Measurements from ENCODE around the gene HLA-DQB2. TPM values are rescaled to one million over a fixed set of nuclear protein-coding genes. Genes with fewer than 3 reads are reported as not detected.

Gene HLA-DQB2
- total RNA-seq, 6 experiments from 2014 or later: not detected

- no peak overlapping the region for H3K27ac Mint-ChIP-seq
- H3K9me3 Mint-ChIP-seq: no peaks in the 10 kb centered on the region
- no peaks in the 10 kb centered on the region for H3K36me3 Mint-ChIP-seq (ENCODE audit: low read depth)
- H3K4me3 Mint-ChIP-seq: no peak overlapping the region
- no peaks in the 10 kb centered on the region for H3K4me1 Mint-ChIP-seq (ENCODE audit: low read depth)
- no peak for TF ChIP-seq CTCF (IDR thresholded peaks at IDR 0.05)
- DNase-seq: no peak
- H3K27me3 Mint-ChIP-seq (ENCODE audit: insufficient read depth): peaks cover 22% of the 10 kb centered on the region
Observed at GRCh38 chr6:32744776-32745175, 18.6 kb downstream of the HLA-DQB2 start.

- no peaks in the 10 kb centered on the region for H3K4me1 Mint-ChIP-seq (ENCODE audit: low read depth)
- peaks cover 33% of the 10 kb centered on the region for H3K27me3 Mint-ChIP-seq (ENCODE audit: insufficient read depth)
- H3K27ac Mint-ChIP-seq: no peak overlapping the region
- no peaks in the 10 kb centered on the region for H3K36me3 Mint-ChIP-seq (ENCODE audit: low read depth)
- no peak for DNase-seq
- no peaks in the 10 kb centered on the region for H3K9me3 Mint-ChIP-seq
- H3K4me3 Mint-ChIP-seq: no peak overlapping the region
- no peak for TF ChIP-seq CTCF (IDR thresholded peaks at IDR 0.05)
Observed at GRCh38 chr6:32742374-32742773, 21.0 kb downstream of the HLA-DQB2 start.

GRCh38 chr6:32741031-32741960 lies 22.0 kb downstream of the HLA-DQB2 start, which contains the start of gene HLA-DQA2:
HLA-DQA2 (plus strand) TSS chr6:32741391; CDS start chr6:32741444, 53 bp downstream.
- no peak for TF ChIP-seq CTCF (IDR thresholded peaks at IDR 0.05)
- no peaks in the 10 kb centered on the region for H3K9me3 Mint-ChIP-seq
- H3K36me3 Mint-ChIP-seq (ENCODE audit: low read depth): no peaks in the 10 kb centered on the region
- no peak within 1 kb of the TSS for H3K27ac Mint-ChIP-seq
- H3K4me1 Mint-ChIP-seq (ENCODE audit: low read depth): no peaks in the 10 kb centered on the region
- no peak within 1 kb of the TSS for H3K4me3 Mint-ChIP-seq
- no peak for DNase-seq
- H3K27me3 Mint-ChIP-seq (ENCODE audit: insufficient read depth): peaks cover 32% of the 10 kb centered on the region

- Mint-ChIP-seq H3K36me3 (ENCODE audit: low read depth) (no peaks in the 10 kb centered on the region), H3K9me3 (no peaks in the 10 kb centered on the region), H3K27ac (no peak overlapping the region), H3K27me3 (ENCODE audit: insufficient read depth) (peaks cover 15% of the 10 kb centered on the region), H3K4me3 (no peak overlapping the region), H3K4me1 (ENCODE audit: low read depth) (no peaks in the 10 kb centered on the region)
- no peak for TF ChIP-seq CTCF (IDR thresholded peaks at IDR 0.05)
- DNase-seq: no peak
Observed at GRCh38 chr6:32738126-32738525, 25.2 kb downstream of the HLA-DQB2 start.

- H3K27me3 Mint-ChIP-seq (ENCODE audit: insufficient read depth): peaks cover 18% of the 10 kb centered on the region
- DNase-seq: no peak
- H3K4me1 Mint-ChIP-seq (ENCODE audit: low read depth): no peaks in the 10 kb centered on the region
- no peaks in the 10 kb centered on the region for H3K9me3 Mint-ChIP-seq
- H3K36me3 Mint-ChIP-seq (ENCODE audit: low read depth): no peaks in the 10 kb centered on the region
- no peak overlapping the region for H3K27ac Mint-ChIP-seq
- no peak for TF ChIP-seq CTCF (IDR thresholded peaks at IDR 0.05)
- no peak overlapping the region for H3K4me3 Mint-ChIP-seq
Observed at GRCh38 chr6:32718879-32719278, 44.5 kb downstream of the HLA-DQB2 start.

Measured in HFFc6 (cell line).